NCI-H1092 treated with DMSO at 0.1 percent for 48 hours (cell line): ENCODE data around the gene CALY.

Experiments
- DNase-seq: peaks from one replicate; lab custom pipeline; 2025; lab: John Stamatoyannopoulos, UW

The CALY gene

DNA sequence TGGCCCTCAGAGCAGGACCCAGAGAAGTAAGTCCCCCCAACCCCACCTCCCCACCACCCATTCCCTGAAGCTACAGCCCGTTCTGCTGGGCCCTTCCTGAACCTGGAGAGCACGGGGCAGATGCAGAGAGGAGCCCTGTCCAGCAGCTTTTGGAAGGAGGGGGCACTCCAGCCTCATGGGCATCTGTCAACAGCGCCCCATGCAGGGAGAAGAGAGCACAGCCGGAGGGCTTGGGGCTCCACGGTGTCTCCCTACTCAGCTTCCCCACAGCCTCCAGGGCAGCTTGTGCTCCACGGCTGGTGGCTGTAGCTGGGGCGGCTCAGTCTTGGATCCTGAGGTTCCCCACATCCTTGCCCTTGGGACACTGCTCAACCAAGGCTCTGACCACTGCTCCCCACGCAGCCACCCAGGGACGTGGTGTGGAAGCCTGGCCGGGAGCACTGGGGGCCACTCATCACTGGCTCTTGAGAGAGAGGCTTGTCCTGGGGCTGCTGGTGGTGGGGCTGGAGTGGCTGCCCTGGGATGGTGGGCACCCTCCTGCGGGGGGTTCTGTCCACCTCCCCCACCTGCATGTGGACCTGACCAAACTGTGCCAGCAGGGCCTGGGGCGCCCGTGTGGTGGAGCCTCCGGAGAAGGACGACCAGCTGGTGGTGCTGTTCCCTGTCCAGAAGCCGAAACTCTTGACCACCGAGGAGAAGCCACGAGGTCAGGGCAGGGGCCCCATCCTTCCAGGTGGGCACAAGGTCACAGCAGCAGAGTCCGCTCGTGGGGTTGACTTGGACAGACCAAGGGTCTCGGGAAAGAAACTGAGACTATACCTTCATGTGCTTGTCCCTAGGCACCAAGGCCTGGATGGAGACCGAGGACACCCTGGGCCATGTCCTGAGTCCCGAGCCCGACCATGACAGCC is 15.0 kb upstream of the CALY start:
- no peak for DNase-seq

DNA sequence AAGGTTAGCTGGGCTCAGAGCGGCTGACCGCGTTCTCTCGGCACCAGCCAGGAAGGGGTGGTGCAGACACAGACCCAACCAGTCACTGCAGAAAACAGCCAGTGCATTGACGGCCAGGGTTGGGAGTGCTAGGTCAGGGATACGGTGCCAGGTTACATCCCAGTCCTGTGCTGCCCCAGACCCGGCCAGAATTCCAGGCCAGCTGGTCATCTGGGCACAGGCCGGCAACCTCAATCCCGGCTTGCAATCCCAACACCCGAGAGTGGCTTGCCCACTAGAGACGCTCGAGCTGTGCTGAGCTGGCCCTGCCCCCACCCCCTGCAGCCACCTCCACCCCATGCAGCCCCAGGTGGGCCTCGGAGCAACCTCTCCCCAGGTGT is 14.2 kb upstream of the CALY start:
- no peak for DNase-seq

DNA sequence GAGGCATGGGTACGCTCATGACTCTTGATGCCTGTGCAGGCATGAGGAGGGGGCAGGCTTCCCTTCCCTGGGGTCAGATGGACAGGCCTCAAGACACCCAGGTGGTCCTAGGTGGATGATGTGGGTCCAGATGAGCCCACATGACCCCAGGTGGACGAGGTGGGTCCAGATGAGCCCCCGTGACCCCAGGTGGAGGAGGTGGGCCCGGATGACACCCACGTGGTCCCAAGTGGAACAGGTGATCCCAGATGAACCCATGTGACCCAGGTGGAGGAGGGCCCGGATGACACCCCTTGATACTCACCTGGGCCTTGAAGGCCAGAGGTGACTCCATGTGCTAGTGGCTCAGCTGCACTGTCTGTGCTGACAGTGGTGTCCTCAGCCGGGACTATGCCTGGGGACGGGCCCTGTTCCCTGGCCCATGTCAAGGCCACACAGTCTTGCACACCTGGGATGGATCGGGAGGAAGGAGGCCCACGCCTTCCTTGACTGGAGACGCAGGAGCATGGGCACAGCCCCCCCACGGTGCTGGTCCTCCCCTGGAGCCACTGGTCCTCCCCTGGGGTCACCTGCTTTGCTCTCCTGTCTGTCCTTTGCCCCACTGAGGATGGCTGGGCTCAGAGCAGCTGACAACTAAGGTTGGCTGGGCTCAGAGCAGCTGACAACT is 13.7 kb upstream of the CALY start:
- no peak for DNase-seq

DNA sequence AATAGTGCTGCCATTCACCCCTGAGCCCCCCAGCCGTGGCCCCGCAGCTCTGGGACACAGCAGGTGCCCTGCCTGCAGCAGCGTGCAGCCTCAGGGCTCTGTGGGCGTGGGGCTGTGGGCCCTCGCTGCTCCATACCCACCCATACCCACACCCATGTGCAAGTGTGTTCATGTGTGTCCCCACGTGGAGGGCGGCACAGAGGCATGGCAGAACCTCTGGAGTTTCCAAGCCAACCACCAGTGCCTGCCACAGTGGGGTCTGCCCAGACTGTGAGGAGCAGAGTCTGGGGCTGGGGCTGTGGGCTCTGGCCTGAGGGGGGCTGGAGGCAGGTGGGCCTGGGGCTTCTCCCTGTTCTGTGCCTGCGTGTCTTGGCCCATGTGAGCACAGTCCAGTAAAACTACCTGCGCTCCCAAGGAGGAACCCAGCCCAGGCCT is 12.9 kb upstream of the CALY start:
- no peak for DNase-seq

DNA sequence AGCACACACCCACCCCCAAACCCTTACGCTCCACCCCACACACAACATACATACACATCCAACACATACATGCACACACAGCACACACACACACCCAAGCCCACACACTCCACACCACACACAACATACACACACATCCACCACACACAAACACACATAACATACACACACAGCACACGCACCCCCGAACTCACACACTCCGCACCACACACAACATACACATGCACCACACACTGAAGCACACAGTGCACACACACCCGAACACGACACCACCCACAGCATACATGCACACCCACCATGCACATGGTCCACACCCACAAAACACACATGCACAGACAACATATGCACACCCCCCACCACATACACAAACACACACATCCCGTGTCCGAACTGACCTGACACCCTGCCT is 12.5 kb upstream of the CALY start:
- no peak for DNase-seq

DNA sequence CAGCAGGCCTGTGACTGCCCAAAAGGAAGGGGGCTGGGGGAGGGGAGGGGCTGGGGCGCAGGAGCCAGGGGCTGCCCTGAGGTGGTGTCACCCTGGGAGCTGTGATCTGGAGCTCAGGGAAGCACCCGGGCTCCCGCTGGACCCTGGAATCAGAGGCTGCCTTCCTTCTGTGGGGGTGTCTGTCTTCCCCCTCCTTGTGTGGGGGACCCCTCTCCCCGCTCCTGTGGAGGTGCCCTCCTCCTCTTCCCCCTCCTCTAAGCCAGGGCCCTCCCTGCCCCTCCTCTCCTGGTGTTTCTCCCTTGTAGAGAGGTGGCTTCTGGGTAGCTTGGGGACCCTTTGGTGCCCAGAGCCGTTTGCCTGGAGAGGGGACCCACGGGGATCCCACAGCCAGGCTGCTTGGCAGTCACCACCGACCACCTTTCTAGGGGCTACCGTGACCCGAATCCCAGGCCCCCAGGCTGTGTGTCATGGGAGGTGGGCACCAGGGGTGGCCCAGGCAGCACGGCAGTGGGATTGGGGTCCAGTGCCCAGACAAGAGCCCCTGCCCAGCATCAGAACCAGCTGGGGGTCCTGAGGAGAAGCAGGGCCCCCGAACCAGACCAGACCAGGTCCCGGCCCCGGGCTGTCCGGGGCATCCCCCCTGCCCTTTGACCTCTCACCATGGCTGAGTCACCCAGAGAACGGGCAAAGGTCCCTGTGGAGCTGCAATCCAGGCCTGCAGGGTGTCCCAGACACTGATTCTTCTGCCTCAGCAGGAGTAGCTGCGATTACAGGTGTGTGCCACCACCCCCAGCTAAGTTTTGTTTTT is 11.2 kb upstream of the CALY start:
- no peak for DNase-seq

DNA sequence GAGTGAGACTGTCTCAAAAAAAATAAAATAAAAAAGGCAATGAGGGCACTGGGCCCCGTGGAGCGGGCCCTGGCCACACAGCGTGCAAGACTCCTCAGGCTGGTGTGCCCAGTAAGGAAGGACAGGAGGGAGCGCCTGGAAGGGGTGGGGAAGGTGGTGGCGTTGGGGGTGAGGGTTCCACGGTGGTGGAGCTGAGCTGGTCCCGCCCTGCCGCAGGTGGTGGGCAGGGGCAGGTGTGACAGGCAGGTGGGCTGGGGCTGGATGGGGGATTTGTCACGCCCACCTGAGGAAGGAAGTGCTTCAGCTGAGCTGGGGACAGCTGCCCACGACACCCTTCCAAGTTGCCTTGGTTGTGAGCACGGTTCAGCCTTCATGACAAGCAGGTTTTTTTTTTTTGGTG is 9.7 kb upstream of the CALY start:
- no peak for DNase-seq

DNA sequence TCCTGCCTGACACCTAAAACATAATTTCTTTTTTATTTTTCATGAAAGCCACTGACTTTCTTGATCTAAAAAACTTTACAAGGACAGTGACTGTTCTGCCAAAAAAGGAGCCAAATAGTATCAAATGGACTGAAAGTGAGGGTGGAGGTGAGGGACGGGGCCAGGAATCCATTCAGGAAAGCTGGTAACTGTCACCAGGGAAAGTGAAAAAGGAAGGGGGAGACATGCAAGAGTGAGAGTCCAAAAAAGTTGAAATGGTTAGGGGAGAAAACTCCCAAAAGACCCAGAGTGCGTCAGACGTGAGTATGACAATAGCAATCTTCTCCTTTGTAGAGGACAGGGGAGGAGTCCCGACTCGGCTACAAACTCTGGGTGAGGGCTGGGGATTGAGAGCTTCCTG is 7.5 kb upstream of the CALY start:
- no peak for DNase-seq

DNA sequence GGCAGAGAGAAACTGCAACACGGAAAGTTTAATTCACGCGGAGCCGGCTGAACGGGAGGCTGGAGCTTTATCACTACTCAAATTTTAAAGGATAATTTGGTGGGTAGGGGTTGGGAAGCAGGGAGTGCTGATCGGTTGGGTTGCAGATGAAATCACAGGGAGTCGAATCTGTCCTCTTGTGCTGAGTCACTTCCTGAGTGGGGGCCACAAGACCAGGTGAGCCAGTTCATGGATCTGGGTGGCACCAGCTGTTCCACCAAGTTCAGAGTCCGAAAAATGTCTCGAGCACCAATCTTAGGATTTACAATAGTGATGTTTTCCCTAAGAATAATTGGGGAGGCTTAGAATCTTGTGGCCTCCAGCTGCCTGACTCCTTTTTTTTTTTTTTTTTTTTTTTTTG is 6.9 kb upstream of the CALY start:
- no peak for DNase-seq

DNA sequence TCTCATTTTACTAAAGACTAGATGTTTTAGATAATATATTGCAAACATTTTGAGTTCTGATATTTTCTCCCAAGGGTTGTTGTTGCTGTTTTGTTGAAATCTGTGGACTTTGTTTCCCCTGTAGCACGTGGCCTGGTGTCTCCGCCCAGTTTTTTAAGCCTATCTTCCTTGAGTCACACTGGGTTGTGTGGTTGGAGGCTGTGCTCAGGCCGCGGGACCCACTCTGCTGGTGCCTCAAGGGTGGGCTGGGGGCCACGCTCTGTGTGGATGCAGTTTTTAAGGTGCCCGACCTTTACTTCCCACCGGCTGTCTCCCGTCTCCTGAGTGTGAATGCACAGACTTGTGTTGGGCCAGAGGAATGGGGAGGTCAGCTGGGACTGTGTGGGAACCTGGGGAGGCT is 6.2 kb upstream of the CALY start:
- no peak for DNase-seq

DNA sequence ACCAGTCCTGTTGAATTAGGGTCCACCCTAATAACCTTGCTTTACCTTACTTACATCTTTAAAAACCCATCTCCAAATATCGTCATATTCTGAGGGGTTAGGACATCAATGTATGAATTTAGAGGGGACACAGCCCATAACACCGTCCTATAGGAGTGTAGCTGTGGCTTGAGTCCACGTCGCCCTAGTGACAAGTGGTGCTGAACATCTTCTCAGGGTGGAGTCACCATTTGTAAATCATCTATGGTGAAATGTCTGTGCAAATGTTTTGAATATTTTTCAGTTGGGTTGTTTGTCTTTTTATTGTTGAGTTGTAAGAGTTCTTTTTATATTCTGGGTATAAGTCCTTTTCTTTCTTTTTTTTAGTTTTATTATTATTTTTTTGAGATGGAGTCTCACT is 5.3 kb upstream of the CALY start:
- no peak for DNase-seq

DNA sequence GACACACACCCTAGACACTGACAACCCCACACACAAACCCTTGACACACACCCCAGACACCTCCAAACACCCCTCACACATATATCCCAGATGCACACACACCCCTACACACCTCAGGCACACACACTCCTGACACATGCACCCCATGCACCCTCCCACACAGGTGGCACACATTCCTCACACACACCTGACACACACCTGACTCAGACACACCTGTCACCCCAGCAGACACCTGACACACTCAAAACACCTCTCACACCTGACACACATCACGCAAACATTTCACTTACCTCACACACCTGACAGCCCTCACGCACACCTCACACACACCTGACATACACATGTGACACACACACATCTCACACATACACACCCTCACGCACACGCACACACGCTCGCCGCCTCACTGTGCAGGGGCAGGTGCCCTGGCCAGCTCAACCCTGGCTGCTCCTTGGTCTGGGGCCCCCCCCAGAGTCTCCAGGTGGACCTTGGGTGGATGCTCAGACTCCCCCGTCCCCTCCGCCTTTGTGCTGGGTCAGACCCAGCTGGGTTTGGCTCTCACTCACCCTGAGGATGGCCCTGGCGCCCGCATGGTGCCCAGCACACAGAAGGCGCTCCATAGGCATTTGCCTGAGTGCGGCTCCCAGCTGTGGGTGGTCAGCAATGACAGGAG is 3.1 kb upstream of the CALY start:
- DNase-seq: no peak

DNA sequence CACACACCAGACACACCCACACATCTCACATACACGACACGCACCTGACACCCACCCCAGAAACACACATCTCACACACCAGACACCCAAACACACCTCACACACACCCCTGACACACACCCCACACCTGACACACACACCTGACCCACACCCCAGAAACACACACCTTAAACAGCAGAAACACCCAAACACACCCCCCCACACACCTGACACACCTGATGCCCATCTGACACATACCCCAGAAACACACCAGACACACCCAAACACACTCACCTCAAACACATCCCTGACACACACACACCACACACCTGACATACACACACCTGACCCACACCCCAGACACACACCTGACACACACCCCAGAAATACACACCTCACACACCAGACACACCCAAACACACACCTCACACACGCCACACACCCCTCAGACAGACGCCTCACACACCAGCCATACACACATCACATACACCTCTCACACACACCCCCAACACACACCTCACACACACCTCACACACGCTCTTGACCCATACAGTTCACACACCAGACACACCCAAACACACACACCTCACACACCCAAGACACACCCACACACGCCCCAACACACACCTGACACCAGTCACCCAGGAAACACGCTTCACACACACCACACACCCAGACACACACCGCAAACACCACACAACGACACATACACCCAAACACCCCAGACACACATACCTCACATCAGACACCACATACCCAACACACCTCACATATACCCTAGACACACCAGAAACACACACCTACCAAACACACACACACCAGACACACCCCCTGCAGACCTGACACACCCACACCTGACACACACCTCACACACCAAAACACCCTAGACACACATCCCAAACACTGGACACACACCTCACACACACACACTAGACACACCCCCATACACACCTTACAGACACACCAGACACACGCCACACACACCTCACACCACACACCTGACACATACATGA is 1.7 kb upstream of the CALY start:
- no peak for DNase-seq

DNA sequence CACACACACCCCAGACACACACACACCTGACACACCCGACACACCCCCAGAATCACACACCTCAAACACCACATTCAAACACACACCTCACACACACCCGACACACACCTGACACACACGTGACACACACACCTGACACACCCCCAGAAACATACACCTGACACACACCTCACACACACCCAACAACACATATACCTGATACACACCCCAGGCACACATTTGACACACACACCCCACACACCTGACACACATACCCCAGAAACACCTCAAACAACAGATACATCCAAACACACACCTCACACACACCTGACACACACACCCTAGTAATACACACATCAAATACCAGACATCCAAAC is 652 bp upstream of the CALY start:
- DNase-seq: no peak

DNA sequence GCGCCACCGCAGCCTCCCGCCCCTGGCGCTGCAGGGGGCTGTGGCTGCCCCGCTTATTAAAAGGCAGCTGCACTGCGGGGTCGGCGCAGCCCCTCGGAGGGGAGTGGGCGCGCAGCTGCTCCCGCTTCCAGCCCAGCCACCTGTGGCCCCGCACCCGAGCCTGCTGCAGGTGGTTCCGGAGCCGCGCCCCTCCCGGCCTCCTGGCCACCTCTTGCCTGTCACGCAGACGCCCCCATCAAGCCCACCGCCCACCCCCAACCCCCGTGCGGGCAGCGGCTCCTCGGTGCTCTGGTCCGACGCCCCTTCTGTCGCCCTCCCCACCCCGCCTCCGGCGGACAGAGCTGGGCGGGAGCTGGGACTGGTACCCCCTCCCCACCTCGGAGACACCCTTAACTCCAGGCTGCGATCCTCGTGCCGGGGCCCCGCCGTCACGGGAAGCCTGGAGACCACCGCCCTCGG is 549 bp downstream of the CALY start:
- DNase-seq: no peak

DNA sequence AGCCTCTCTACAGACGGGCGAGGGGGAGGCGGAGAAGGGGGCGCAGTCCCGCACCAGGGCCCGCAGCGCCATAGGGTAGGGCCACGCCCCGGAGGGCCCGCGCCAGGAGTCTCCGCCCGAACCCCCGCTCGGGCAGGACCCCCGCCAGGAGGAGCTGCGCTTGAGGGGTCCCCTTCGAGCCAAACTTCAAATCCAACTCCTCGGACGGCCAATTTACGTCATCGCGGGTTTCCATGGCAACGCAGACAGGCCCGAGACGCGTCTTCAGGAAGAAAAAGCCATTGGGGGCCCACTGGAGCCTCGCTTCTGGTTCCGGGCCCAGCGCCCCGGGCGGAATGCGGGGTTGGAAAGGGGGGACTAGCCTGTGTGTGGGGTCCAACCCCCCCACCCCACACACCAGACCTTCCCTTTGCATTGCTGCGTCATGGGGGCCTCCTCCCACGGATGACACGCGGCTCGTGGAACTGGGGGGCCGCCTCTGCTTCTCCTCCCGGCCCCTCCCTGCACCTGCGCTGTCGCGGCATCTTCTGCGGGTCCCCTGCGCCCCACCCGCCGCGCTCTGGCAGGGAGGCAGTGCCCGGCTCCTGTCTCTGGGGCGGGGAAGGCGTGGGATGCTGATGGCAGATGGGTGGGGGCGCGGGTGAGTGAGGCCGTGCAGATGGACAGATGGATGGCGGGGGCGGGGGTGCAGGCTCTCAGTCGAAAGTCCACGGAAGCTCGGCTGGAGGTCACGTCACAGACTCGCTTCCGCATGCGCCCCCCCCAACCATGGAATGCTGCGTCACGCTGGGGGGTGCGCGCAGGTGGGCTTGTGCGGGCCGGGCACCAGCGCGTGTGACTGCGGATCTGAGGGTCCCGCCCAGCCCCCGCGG is 1.2 kb downstream of the CALY start:
- no peak for DNase-seq

DNA sequence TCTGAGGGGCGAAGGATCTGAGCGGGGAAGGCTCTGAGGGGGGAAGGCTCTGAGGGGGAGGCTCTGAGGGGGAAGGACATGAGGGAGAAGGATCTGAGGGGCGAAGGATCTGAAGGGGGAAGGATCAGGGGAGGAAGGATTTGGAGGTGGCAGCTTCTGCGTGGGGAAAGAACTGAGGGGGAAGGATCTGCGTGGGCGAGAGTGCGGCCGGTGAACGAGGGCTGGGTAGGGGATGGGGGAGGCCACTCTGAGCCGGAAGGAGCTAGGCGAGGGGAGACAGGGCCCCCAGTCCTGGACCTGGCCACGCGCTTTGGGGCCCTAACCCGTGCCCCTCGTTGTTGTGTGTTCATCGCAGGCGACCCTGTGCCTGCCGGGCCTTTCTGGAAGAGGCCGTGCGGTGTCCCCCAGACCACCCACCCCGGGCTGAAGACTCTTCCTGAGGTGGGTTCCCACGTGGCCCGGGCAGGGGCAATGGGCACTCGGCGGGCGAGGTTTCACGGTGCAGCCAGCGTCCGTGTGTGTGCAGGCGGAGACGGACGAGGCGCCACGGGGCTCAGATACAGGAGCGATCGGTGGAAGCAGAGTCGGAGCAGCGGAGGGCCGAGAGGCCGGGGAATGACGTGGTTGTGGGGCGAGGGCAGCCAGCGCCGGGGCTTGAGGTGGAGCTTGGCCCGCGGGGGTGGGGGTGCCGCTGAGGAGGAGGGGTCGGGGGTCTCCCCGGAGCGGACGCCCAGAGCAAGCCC is 2.0 kb downstream of the CALY start:
- DNase-seq: no peak

DNA sequence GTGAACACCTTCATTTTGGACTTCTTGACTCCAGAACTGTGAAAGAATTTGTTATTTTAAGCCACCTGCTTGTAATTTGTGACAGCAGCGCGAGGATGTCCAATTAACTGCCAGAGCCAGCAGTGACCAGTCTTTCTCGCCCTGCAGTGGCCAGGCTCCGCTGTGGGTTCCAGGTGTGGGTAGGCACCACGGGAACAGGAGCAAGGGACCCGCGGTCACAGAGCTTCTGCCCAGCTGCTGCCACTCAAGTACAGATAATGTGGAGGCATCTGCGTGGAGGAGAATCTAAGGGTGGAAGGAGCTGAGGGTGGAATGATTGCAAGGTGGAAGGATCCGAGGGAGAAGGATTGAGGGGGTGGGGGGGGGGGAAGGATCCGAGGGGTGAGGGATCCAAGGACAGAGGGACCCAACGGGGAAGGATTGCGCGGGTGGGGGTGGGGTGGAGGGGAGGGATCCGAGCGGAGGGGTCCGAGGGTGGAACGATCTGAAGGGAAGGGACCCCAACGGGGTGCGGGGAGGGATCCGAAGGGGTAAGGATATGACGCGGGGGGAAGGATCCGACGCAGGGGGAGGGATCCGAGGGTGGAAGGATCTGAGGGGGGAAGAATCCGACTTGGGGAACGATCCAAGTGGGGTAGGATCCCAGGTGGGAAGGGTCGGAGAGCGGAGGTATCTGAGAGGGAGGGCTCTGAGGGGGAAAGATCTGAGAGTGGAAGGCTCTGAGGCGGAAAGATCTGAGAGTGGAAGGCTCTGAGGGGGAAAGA is 3.6 kb downstream of the CALY start:
- no peak for DNase-seq
